Measurements from ENCODE around the gene NR1I2.
A peak's percentile ranks its signal among the peaks of the same experiment; 100 is the strongest.

NR1I2 gene

GRCh38 chr3:119763466-119763865 lies 18.4 kb upstream of the NR1I2 start:
- no peak overlapping the region for H3K4me3 ChIP-seq (ENCODE audit: low read depth, low read length)

GRCh38 chr3:119765239-119765638 lies 16.7 kb upstream of the NR1I2 start:
- H3K4me3 ChIP-seq (ENCODE audit: low read depth, low read length), result no peak overlapping the region
- ChIA-PET CTCF (interaction anchor here (0.8 to 1.3 kb wide), 2 partner anchors 15 to 45 kb away, joined by 3 to 4 read pairs; no protein-coding TSS in a partner anchor), POLR2A (no interaction called here)
- no peak for DNase-seq (ENCODE audit: low read depth, low spot score)
- TF ChIP-seq CTCF (IDR thresholded peaks at IDR 0.05; ENCODE audit: insufficient read depth, low read length, missing control alignments), result no peak

More at GRCh38 chr3:119763466-119763865, 18.4 kb upstream of the NR1I2 start:
- POLR2A ChIA-PET, result no interaction called here
- no peak for TF ChIP-seq CTCF (IDR thresholded peaks at IDR 0.05; ENCODE audit: insufficient read depth, low read length, missing control alignments)
- no peak for DNase-seq (ENCODE audit: low read depth, low spot score)
- CTCF ChIA-PET, result no interaction called here

GRCh38 chr3:119767936-119768601 lies 13.8 kb upstream of the NR1I2 start:
- CTCF ChIA-PET, result no interaction called here
- no peak for DNase-seq (ENCODE audit: low read depth, low spot score)
- POLR2A ChIA-PET, result no interaction called here
- H3K4me3 ChIP-seq (ENCODE audit: low read depth, low read length), result no peak overlapping the region
- no peak for TF ChIP-seq CTCF (IDR thresholded peaks at IDR 0.05; ENCODE audit: insufficient read depth, low read length, missing control alignments)

GRCh38 chr3:119768668-119769393 lies 13.1 kb upstream of the NR1I2 start:
- ChIA-PET POLR2A (no interaction called here), CTCF (no interaction called here)
- TF ChIP-seq CTCF (IDR thresholded peaks at IDR 0.05; ENCODE audit: insufficient read depth, low read length, missing control alignments), result no peak
- DNase-seq (ENCODE audit: low read depth, low spot score), result no peak
- H3K4me3 ChIP-seq (ENCODE audit: low read depth, low read length), result no peak overlapping the region

GRCh38 chr3:119769394-119770149 lies 12.3 kb upstream of the NR1I2 start:
- CTCF ChIA-PET, result no interaction called here
- POLR2A ChIA-PET, result no interaction called here
- no peak overlapping the region for H3K4me3 ChIP-seq (ENCODE audit: low read depth, low read length)
- no peak for TF ChIP-seq CTCF (IDR thresholded peaks at IDR 0.05; ENCODE audit: insufficient read depth, low read length, missing control alignments)
- peak; percentile 95 for DNase-seq (ENCODE audit: low read depth, low spot score)

- CTCF ChIA-PET, result no interaction called here
- TF ChIP-seq CTCF (IDR thresholded peaks at IDR 0.05; ENCODE audit: insufficient read depth, low read length, missing control alignments), result no peak
These were observed 7.5 kb upstream of the NR1I2 start for GRCh38 chr3:119774444-119774843.

More at GRCh38 chr3:119774444-119774843, 7.5 kb upstream of the NR1I2 start:
- POLR2A ChIA-PET, result no interaction called here
- H3K4me3 ChIP-seq (ENCODE audit: low read depth, low read length), result no peak overlapping the region
- DNase-seq (ENCODE audit: low read depth, low spot score), result no peak
